Upper lobe of left lung (tissue), 6 donors: Measurements from ENCODE around the gene PVALB. TPM values are rescaled to one million over a fixed set of nuclear protein-coding genes. Genes with fewer than 3 reads are reported as not detected.
A peak's percentile ranks its signal among the peaks of the same experiment; 100 is the strongest.

Source experiments
- ATAC-seq, 2 donors: fragments of 200-7000 bp; cut with Tn5 transposase; one replicate each; pipeline ENCODE4 v1.9.1; 2022; ENCODE audit warnings: mild to moderate bottlenecking in 2 of 2, moderate library complexity in 2 of 2; ENCODE audit not compliant: low FRiP score in 2 of 2
- DNase-seq, 2 donors: peaks; one replicate each; pipeline ENCODE4 v3.0.0-alpha.2; 2019 to 2020
- H3K27ac ChIP-seq, 4 donors: fragments of 200-600 bp; sonication (generic); one replicate each; pipeline ENCODE4 v1.5.1; 2016 to 2019
- H3K27me3 ChIP-seq, 4 donors: fragments of 200-600 bp; sonication (generic); one replicate each; pipeline ENCODE4 v1.5.1; 2017 to 2019
- H3K36me3 ChIP-seq, 4 donors: fragments of 200-600 bp; sonication (generic); one replicate each; pipeline ENCODE4 v1.5.1; 2016 to 2019
- H3K4me1 ChIP-seq, 4 donors: fragments of 200-600 bp; sonication (generic); one replicate each; pipeline ENCODE4 v1.5.1; 2018 to 2019
- H3K4me3 ChIP-seq, 4 donors: fragments of 200-600 bp; sonication (generic); one replicate each; pipeline ENCODE4 v1.5.1; 2017 to 2019; ENCODE audit warnings: mild to moderate bottlenecking in 2 of 4, moderate library complexity in 1 of 4
- H3K9me3 ChIP-seq, 4 donors: fragments of 200-600 bp; sonication (generic); one replicate each; pipeline ENCODE4 v1.5.1; 2018 to 2019
- CTCF ChIP-seq, 6 experiments: fragments of 450-650 bp in 4 of 6; fragments of 200-600 bp in 2 of 6; sonication (generic) in 2 of 6; IDR thresholded peaks; one replicate each; pipeline ENCODE4 v1.5.1; 2016 to 2019; ENCODE audit warnings: antibody characterized with exemption in 6 of 6
- EP300 ChIP-seq, 4 donors: sonication (generic); formaldehyde crosslinking; IDR thresholded peaks; one replicate each; pipeline ENCODE4 v1.5.1; 2017; ENCODE audit warnings: antibody characterized with exemption in 4 of 4, control low read depth in 2 of 4
- POLR2A ChIP-seq, 4 donors: fragments of 450-650 bp; IDR thresholded peaks; one replicate each; pipeline ENCODE4 v1.5.1; 2016 to 2017; ENCODE audit warnings: antibody characterized with exemption in 4 of 4, mild to moderate bottlenecking in 2 of 4
- POLR2AphosphoS5 ChIP-seq, 2 donors: sonication (generic); formaldehyde crosslinking; IDR thresholded peaks; one replicate each; pipeline ENCODE4 v1.5.1; 2017; ENCODE audit warnings: antibody characterized with exemption in 2 of 2
- WGBS, 2 donors: methylation state at CpG; one replicate each; pipeline ENCODE4 v1.1.5; 2017 to 2018; 5-methylcytosine and 5-hydroxymethylcytosine counted together
- total RNA-seq, 6 donors: library from RNA; depleted of rRNA in 4 of 6; stranded (reverse); fragments of >200 nt in 4 of 6; gene quantifications; one replicate each; pipeline versions ENCODE4 v1.1.0 to v1.2.1, GENCODE V29; 2016 to 2021
- donor health status: DM: no; HTN: no; CAD: no; lungs with moderate emphysema.
- donor health status: DM: no; HTN: yes; CAD: no; lungs with severe emphysema.

Gene PVALB
- total RNA-seq: 1 to 10 TPM in 3 of 6 donors, not detected in 3; 1.5 to 3.3 (median 1.8) TPM

- TF ChIP-seq CTCF (IDR thresholded peaks at IDR 0.05): no peak
- Histone ChIP-seq H3K4me1 (peaks cover 10 to 17% (median 13%) of the 10 kb centered on the region in 4 donors), H3K36me3 (no peaks in the 10 kb centered on the region), H3K27me3 (peaks cover 0 to 46% (median 17%) of the 10 kb centered on the region in 4 donors), H3K9me3 (no peaks in the 10 kb centered on the region), H3K27ac (no peak within 1 kb of the TSS), H3K4me3 (peak within 1 kb of the TSS in 3 of 4 donors; percentile 9 to 28 (median 10))
- 2 to 5% methylated on average over 19 to 68 of the region's 75 CpGs for WGBS, 2 donors
- DNase-seq (peak in 1 of 2 donors; percentile 91), ATAC-seq (peak in 1 of 2 donors; percentile 85)
These were observed at the start of gene PVALB for GRCh38 chr22:36816636-36817524. PVALB (minus strand) TSS chr22:36817035; CDS start chr22:36817005, 30 bp downstream.

GRCh38 chr22:36865346-36865745 is 48.5 kb upstream of the PVALB start:
- H3K9me3 ChIP-seq: no peaks in the 10 kb centered on the region
- ATAC-seq (no peak), DNase-seq (no peak)
- H3K27me3 ChIP-seq: no peaks in the 10 kb centered on the region
- WGBS, 2 donors: 41 to 43% methylated on average over 12 to 13 of the region's 13 CpGs
- peaks cover 0 to 22% (median 3%) of the 10 kb centered on the region in 4 donors for H3K4me1 ChIP-seq
- no peaks in the 10 kb centered on the region for H3K36me3 ChIP-seq
- TF ChIP-seq POLR2AphosphoS5 (IDR thresholded peaks at IDR 0.05) (no peak), CTCF (IDR thresholded peaks at IDR 0.05) (no peak), EP300 (IDR thresholded peaks at IDR 0.05) (no peak), POLR2A (IDR thresholded peaks at IDR 0.05) (no peak)
- no peak overlapping the region for H3K4me3 ChIP-seq
- no peak overlapping the region for H3K27ac ChIP-seq

- no peaks in the 10 kb centered on the region for H3K36me3 ChIP-seq
- H3K4me1 ChIP-seq: peaks cover 0 to 22% (median 3%) of the 10 kb centered on the region in 4 donors
- H3K4me3 ChIP-seq: no peak overlapping the region
- ATAC-seq: no peak
- no peaks in the 10 kb centered on the region for H3K9me3 ChIP-seq
- TF ChIP-seq CTCF (IDR thresholded peaks at IDR 0.05) (no peak), POLR2AphosphoS5 (IDR thresholded peaks at IDR 0.05) (no peak), POLR2A (IDR thresholded peaks at IDR 0.05) (no peak), EP300 (IDR thresholded peaks at IDR 0.05) (no peak)
- 69 to 81% methylated on average over 14 of the region's 14 CpGs for WGBS, 2 donors
- peak overlapping the region in 1 of 4 donors; percentile 7 for H3K27ac ChIP-seq
- DNase-seq: no peak
- no peaks in the 10 kb centered on the region for H3K27me3 ChIP-seq
These were observed 47.8 kb upstream of the PVALB start for GRCh38 chr22:36864454-36865215.

- Histone ChIP-seq H3K4me1 (peaks cover 0 to 22% (median 3%) of the 10 kb centered on the region in 4 donors), H3K4me3 (no peak overlapping the region), H3K9me3 (no peaks in the 10 kb centered on the region), H3K27me3 (no peaks in the 10 kb centered on the region), H3K36me3 (no peaks in the 10 kb centered on the region), H3K27ac (peak overlapping the region in 1 of 4 donors; percentile 7)
- 74 to 91% methylated on average over 6 of the region's 6 CpGs for WGBS, 2 donors
- DNase-seq (no peak), ATAC-seq (no peak)
- TF ChIP-seq POLR2AphosphoS5 (IDR thresholded peaks at IDR 0.05) (no peak), EP300 (IDR thresholded peaks at IDR 0.05) (no peak), CTCF (IDR thresholded peaks at IDR 0.05) (no peak), POLR2A (IDR thresholded peaks at IDR 0.05) (no peak)
These were observed 47.1 kb upstream of the PVALB start for GRCh38 chr22:36863979-36864378.
